Transverse colon (tissue), 4 donors: ENCODE data around the gene RP9. TPM values are rescaled to one million over a fixed set of nuclear protein-coding genes. Genes with fewer than 3 reads are reported as not detected.

Source experiments
- DNase-seq: peaks from one replicate; pipeline ENCODE4 v3.0.0-alpha.2; 2019
- H3K27ac ChIP-seq, 4 donors: fragments of 200-600 bp; sonication (generic); 2 replicates each; pipeline ENCODE4 v1.5.1; 2016 to 2018; ENCODE audit warnings: inconsistent platforms in 4 of 4
- H3K27me3 ChIP-seq: fragments of 200-600 bp; sonication (generic); 2 replicates; pipeline ENCODE4 v1.5.1; 2017; ENCODE audit warnings: inconsistent platforms
- H3K36me3 ChIP-seq, 4 donors: fragments of 200-600 bp; sonication (generic); 2 replicates each; pipeline ENCODE4 v1.5.1; 2017 to 2019; ENCODE audit warnings: inconsistent platforms in 4 of 4
- H3K4me1 ChIP-seq, 4 donors: fragments of 200-600 bp; sonication (generic); 2 replicates each; pipeline ENCODE4 v1.5.1; 2017 to 2020; ENCODE audit warnings: inconsistent platforms in 4 of 4
- H3K4me3 ChIP-seq, 4 donors: fragments of 200-600 bp; sonication (generic); 1 replicate in 1 of 4; 2 replicates in 3 of 4; pipeline versions ENCODE4 v1.5.1 to v1.6.1; 2017 to 2019; ENCODE audit warnings: inconsistent platforms in 4 of 4
- H3K9me3 ChIP-seq, 2 donors: fragments of 200-600 bp; sonication (generic); 2 replicates each; pipeline ENCODE4 v1.5.1; 2017 to 2019; ENCODE audit warnings: inconsistent platforms in 2 of 2
- EP300 ChIP-seq: sonication (generic); formaldehyde crosslinking; IDR thresholded peaks from one replicate; pipeline ENCODE4 v1.6.1; 2017; ENCODE audit warnings: antibody characterized with exemption, low read depth
- POLR2A ChIP-seq: fragments of 450-650 bp; IDR thresholded peaks from one replicate; pipeline ENCODE4 v1.6.1; 2016; ENCODE audit warnings: antibody characterized with exemption, mild to moderate bottlenecking, moderate library complexity
- POLR2AphosphoS5 ChIP-seq, 3 donors: sonication (generic); formaldehyde crosslinking; IDR thresholded peaks; one replicate each; pipeline ENCODE4 v1.6.1; 2016; ENCODE audit warnings: antibody characterized with exemption in 3 of 3
- WGBS, 2 donors: methylation state at CpG; one replicate each; pipeline ENCODE4 v1.1.5; 2018; ENCODE audit warnings: low coverage in 1 of 2; 5-methylcytosine and 5-hydroxymethylcytosine counted together
- in situ Hi-C, 4 donors: fragments of 200-750 bp; cut with MboI; loops; one replicate each; pipeline versions ENCODE4 v1.15.0 to v1.15.1; 2017; ENCODE audit warnings: low sequenced_read_pairs in 3 of 4, low pct_ligation_motif_present in 1 of 4, low pct_unique_long_range_greater_than_20kb in 1 of 4
- intact Hi-C: fragments of 100-400 bp; cut with DNase I; formaldehyde crosslinking; loops from one replicate; pipeline ENCODE4 v1.15.1; 2023; ENCODE audit warnings: low total_unique reads
- total RNA-seq, 4 donors: library from RNA; depleted of rRNA; stranded (reverse); fragments of >200 nt; gene quantifications; one replicate each; pipeline ENCODE4 v1.1.0, GENCODE V29; 2016
- TF ChIP-seq, protein P1 (sequence below), 5 experiments: fragments of 200-600 bp in 3 of 5; fragments of 450-650 bp in 2 of 5; sonication (generic) in 3 of 5; IDR thresholded peaks; 1 replicate in 2 of 5; 2 replicates in 3 of 5; pipeline ENCODE4 v1.5.1; 2016 to 2017; ENCODE audit warnings: antibody characterized with exemption in 5 of 5, inconsistent platforms in 3 of 5, mild to moderate bottlenecking in 2 of 5, moderate library complexity in 1 of 5

RP9 gene
- total RNA-seq, 4 donors from 2014 or later: 2.0 to 55.7 (median 14.6) TPM

GRCh38 chr7:33079096-33079495, 30.1 kb downstream of the RP9 start:
- DNase-seq: no peak
- 84 to 86% methylated on average over 2 of the region's 2 CpGs for WGBS, 2 donors
- Histone ChIP-seq H3K27me3 (no peaks in the 10 kb centered on the region), H3K4me1 (no peaks in the 10 kb centered on the region), H3K27ac (no peak overlapping the region), H3K4me3 (no peak overlapping the region), H3K9me3 (no peaks in the 10 kb centered on the region), H3K36me3 (no peaks in the 10 kb centered on the region)
- in situ Hi-C loops (no loop called here), intact Hi-C loops (no loop called here)
- TF ChIP-seq, protein P1, sequence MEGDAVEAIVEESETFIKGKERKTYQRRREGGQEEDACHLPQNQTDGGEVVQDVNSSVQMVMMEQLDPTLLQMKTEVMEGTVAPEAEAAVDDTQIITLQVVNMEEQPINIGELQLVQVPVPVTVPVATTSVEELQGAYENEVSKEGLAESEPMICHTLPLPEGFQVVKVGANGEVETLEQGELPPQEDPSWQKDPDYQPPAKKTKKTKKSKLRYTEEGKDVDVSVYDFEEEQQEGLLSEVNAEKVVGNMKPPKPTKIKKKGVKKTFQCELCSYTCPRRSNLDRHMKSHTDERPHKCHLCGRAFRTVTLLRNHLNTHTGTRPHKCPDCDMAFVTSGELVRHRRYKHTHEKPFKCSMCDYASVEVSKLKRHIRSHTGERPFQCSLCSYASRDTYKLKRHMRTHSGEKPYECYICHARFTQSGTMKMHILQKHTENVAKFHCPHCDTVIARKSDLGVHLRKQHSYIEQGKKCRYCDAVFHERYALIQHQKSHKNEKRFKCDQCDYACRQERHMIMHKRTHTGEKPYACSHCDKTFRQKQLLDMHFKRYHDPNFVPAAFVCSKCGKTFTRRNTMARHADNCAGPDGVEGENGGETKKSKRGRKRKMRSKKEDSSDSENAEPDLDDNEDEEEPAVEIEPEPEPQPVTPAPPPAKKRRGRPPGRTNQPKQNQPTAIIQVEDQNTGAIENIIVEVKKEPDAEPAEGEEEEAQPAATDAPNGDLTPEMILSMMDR (IDR thresholded peaks at IDR 0.05): no peak
- no peak for TF ChIP-seq POLR2A
- TF ChIP-seq EP300: no peak
- TF ChIP-seq POLR2AphosphoS5 (IDR thresholded peaks at IDR 0.05): no peak

- Histone ChIP-seq H3K4me1 (no peaks in the 10 kb centered on the region), H3K36me3 (no peaks in the 10 kb centered on the region), H3K9me3 (no peaks in the 10 kb centered on the region), H3K4me3 (no peak overlapping the region), H3K27me3 (no peaks in the 10 kb centered on the region), H3K27ac (no peak overlapping the region)
- TF ChIP-seq POLR2AphosphoS5 (IDR thresholded peaks at IDR 0.05): no peak
- TF ChIP-seq POLR2A: no peak
- TF ChIP-seq EP300: no peak
- TF ChIP-seq, protein P1 (IDR thresholded peaks at IDR 0.05): no peak
- WGBS, 2 donors: 77% methylated on average over 3 of the region's 3 CpGs; no CpG with 5 or more reads in 1 of the 2 donors
- intact Hi-C loops: no loop called here
- in situ Hi-C loops: no loop called here
- DNase-seq: no peak
Observed at GRCh38 chr7:33076737-33077136, 32.5 kb downstream of the RP9 start.

GRCh38 chr7:33075818-33076518, 33.2 kb downstream of the RP9 start:
- intact Hi-C loops (no loop called here), in situ Hi-C loops (no loop called here)
- Histone ChIP-seq H3K4me1 (no peaks in the 10 kb centered on the region), H3K36me3 (no peaks in the 10 kb centered on the region), H3K27ac (no peak overlapping the region), H3K4me3 (no peak overlapping the region), H3K27me3 (no peaks in the 10 kb centered on the region), H3K9me3 (no peaks in the 10 kb centered on the region)
- no peak for TF ChIP-seq POLR2AphosphoS5 (IDR thresholded peaks at IDR 0.05)
- no peak for TF ChIP-seq EP300
- DNase-seq: no peak
- 65 to 69% methylated on average over 2 to 3 of the region's 3 CpGs for WGBS, 2 donors

DNA sequence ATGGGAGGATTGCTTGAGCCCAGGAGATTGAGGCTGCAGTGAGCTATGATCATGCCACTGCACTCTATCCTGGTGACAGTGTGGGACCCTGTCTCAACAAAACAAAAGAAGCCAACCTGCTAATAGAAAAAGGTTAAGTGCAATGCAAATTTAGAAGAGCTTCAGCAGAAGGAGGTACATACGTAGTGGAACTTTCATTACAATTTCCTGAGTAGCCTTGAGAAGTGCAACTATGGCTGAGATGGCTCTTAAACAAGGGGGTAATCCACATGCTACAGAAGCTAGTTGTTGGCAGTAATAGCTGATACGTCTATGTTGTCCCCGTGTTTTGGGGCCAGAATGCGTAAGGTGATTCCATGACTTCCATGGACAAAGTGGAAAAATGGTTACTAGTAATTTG, 36.0 kb downstream of the RP9 start:
- Histone ChIP-seq H3K27me3 (no peaks in the 10 kb centered on the region), H3K4me1 (no peaks in the 10 kb centered on the region), H3K36me3 (no peaks in the 10 kb centered on the region), H3K9me3 (peaks cover 6 to 9% of the 10 kb centered on the region in 2 donors), H3K4me3 (no peak overlapping the region), H3K27ac (no peak overlapping the region)
- DNase-seq: no peak
- TF ChIP-seq EP300 (no peak), POLR2AphosphoS5 (IDR thresholded peaks at IDR 0.05) (no peak), POLR2A (no peak)
- TF ChIP-seq, protein P1 (IDR thresholded peaks at IDR 0.05): no peak
- WGBS, 2 donors: 91 to 93% methylated on average over 4 of the region's 4 CpGs
- intact Hi-C loops: no loop called here
- in situ Hi-C loops: no loop called here
